ENCODE measurements around the gene RALGPS1.

Gene RALGPS1

GRCh38 chr9:127032256-127032655, 117.7 kb downstream of the RALGPS1 start:
- no peak overlapping the region for H3K4me3 ChIP-seq (ENCODE audit: low read depth, low read length)
- TF ChIP-seq CTCF (IDR thresholded peaks at IDR 0.05; ENCODE audit: low read depth, low read length), result no peak

- TF ChIP-seq CTCF (IDR thresholded peaks at IDR 0.05; ENCODE audit: low read depth, low read length), result no peak
- H3K4me3 ChIP-seq (ENCODE audit: low read depth, low read length), result no peak overlapping the region
These were observed 118.5 kb downstream of the RALGPS1 start for GRCh38 chr9:127033061-127033460.

GRCh38 chr9:127033789-127034188, 119.2 kb downstream of the RALGPS1 start:
- no peak for TF ChIP-seq CTCF (IDR thresholded peaks at IDR 0.05; ENCODE audit: low read depth, low read length)
- H3K4me3 ChIP-seq (ENCODE audit: low read depth, low read length), result no peak overlapping the region

GRCh38 chr9:127034691-127035090, 120.1 kb downstream of the RALGPS1 start:
- no peak for TF ChIP-seq CTCF (IDR thresholded peaks at IDR 0.05; ENCODE audit: low read depth, low read length)
- H3K4me3 ChIP-seq (ENCODE audit: low read depth, low read length), result no peak overlapping the region

- no peak for TF ChIP-seq CTCF (IDR thresholded peaks at IDR 0.05; ENCODE audit: low read depth, low read length)
- no peak overlapping the region for H3K4me3 ChIP-seq (ENCODE audit: low read depth, low read length)
These were observed 120.8 kb downstream of the RALGPS1 start for GRCh38 chr9:127035423-127035822.

GRCh38 chr9:127035948-127036347, 121.4 kb downstream of the RALGPS1 start:
- TF ChIP-seq CTCF (IDR thresholded peaks at IDR 0.05; ENCODE audit: low read depth, low read length), result no peak

GRCh38 chr9:127036437-127036836, 121.9 kb downstream of the RALGPS1 start:
- no peak overlapping the region for H3K4me3 ChIP-seq (ENCODE audit: low read depth, low read length)
- no peak for TF ChIP-seq CTCF (IDR thresholded peaks at IDR 0.05; ENCODE audit: low read depth, low read length)

More at GRCh38 chr9:127035948-127036347, 121.4 kb downstream of the RALGPS1 start:
- H3K4me3 ChIP-seq (ENCODE audit: low read depth, low read length), result no peak overlapping the region

Measured in WI38 (cell line).